Cardiac muscle cell (in vitro differentiated cells and primary cell): Measurements from ENCODE around the gene STARD6. TPM values are rescaled to one million over a fixed set of nuclear protein-coding genes. Genes with fewer than 3 reads are reported as not detected.

Experiments used
- DNase-seq, 2 donors: peaks; one replicate each; pipeline versions ENCODE4 v3.0.0 to v3.0.0-alpha.2; 2010 to 2017; ENCODE audit warnings: low read depth in 1 of 2, low spot score in 1 of 2
- H3K27ac ChIP-seq: fragments of 200-600 bp; sonication (generic); 2 replicates; pipeline ENCODE4 v1.5.1; 2016
- H3K27me3 ChIP-seq: fragments of 200-600 bp; sonication (generic); 2 replicates; pipeline ENCODE4 v1.6.0; 2016; ENCODE audit warnings: control low read depth
- H3K36me3 ChIP-seq: fragments of 200-600 bp; sonication (generic); 2 replicates; pipeline ENCODE4 v1.5.1; 2016; ENCODE audit warnings: control low read depth
- H3K4me1 ChIP-seq: fragments of 200-600 bp; sonication (generic); 2 replicates; pipeline ENCODE4 v1.8.1; 2017; ENCODE audit warnings: low read depth, mild to moderate bottlenecking, mixed run types
- H3K4me3 ChIP-seq: fragments of 200-600 bp; sonication (generic); 2 replicates; pipeline ENCODE4 v1.5.1; 2016; ENCODE audit warnings: mild to moderate bottlenecking
- H3K9me3 ChIP-seq: fragments of 200-600 bp; sonication (generic); 2 replicates; pipeline ENCODE4 v1.5.1; 2017; ENCODE audit warnings: low read depth, mild to moderate bottlenecking, control low read depth
- polyA plus RNA-seq: library from polyadenylated mRNA; unstranded; fragments of >200 nt; fragmentation: Nextera tagmentation; extraction: Ambion mirVana; gene quantifications from 2 replicates; pipeline ENCODE4 v1.2.1, GENCODE V29; 2016
- total RNA-seq: library from RNA; depleted of rRNA; stranded (reverse); fragments of >200 nt; gene quantifications from 2 replicates; pipeline ENCODE4 v1.2.3, GENCODE V29; 2016
- TF ChIP-seq, protein P1 (sequence below): IDR thresholded peaks from 2 replicates; pipeline ENCODE4 v1.5.1; 2012; ENCODE audit warnings: low read depth, mild to moderate bottlenecking, low read length

STARD6 gene
- total and polyA plus RNA-seq, 2 experiments from 2014 or later = not detected

GRCh38 chr18:54358495-54359040, 910 bp upstream of the STARD6 start:
- Histone ChIP-seq H3K4me3 (peak overlapping the region; percentile 81), H3K9me3 (no peaks in the 10 kb centered on the region), H3K4me1 (no peaks in the 10 kb centered on the region), H3K27ac (peak overlapping the region; percentile 37), H3K27me3 (no peaks in the 10 kb centered on the region), H3K36me3 (no peaks in the 10 kb centered on the region)
- DNase-seq = no peak
- TF ChIP-seq, protein P1, sequence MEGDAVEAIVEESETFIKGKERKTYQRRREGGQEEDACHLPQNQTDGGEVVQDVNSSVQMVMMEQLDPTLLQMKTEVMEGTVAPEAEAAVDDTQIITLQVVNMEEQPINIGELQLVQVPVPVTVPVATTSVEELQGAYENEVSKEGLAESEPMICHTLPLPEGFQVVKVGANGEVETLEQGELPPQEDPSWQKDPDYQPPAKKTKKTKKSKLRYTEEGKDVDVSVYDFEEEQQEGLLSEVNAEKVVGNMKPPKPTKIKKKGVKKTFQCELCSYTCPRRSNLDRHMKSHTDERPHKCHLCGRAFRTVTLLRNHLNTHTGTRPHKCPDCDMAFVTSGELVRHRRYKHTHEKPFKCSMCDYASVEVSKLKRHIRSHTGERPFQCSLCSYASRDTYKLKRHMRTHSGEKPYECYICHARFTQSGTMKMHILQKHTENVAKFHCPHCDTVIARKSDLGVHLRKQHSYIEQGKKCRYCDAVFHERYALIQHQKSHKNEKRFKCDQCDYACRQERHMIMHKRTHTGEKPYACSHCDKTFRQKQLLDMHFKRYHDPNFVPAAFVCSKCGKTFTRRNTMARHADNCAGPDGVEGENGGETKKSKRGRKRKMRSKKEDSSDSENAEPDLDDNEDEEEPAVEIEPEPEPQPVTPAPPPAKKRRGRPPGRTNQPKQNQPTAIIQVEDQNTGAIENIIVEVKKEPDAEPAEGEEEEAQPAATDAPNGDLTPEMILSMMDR = no peak

DNA sequence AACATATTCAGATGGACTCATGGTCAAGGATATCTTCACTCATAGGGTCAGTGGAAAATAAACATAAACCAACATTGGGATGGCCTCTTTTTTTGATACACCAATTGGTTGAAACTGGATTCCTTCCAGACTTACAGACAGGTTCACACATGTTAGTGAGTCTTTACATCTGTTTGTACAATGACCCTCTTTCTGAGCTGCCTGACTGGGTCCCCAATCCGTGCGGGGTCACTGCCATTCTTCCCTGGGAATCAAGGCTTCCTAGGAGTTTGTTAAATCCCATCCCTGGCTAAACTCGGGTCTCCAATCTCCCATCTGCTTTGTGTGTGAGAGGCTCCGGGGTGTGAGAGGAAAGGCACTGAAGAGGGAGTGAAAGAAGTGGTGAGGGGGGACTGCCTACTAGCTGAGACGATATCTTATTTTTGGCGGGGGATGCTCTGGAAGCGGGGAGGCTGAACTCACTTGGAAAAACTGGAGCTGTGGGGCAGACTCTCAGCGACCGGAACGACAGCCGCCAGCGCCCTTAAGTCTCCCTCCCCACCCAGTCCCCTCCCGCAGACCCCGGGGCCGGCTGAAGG, 487 bp downstream of the STARD6 start:
- TF ChIP-seq, protein P1 = no peak
- no peak overlapping the region for H3K27ac ChIP-seq

DNA sequence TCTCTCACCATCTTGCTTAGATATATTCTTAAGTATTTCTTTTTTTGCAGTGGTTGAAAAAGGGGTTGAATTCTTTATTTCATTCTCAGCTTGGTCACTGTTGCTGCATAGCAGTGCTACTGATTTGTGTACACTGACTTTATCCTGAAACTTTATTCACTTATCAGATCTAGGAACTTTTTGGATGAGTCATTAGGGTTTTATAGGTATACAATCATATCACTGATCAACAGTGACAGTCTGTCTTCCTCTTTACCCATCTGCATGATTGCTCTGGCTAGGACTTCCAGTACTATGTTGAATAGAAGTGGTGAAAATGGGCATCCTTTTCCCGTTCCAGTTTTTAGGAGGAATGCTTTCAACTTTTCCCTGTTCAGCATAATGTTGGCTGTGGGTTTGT, 6.5 kb downstream of the STARD6 start:
- no peak overlapping the region for H3K4me3 ChIP-seq
- TF ChIP-seq, protein P1 = no peak
- no peaks in the 10 kb centered on the region for H3K27me3 ChIP-seq
- no peaks in the 10 kb centered on the region for H3K36me3 ChIP-seq
- no peaks in the 10 kb centered on the region for H3K9me3 ChIP-seq
- no peaks in the 10 kb centered on the region for H3K4me1 ChIP-seq
- DNase-seq = no peak
- no peak overlapping the region for H3K27ac ChIP-seq

More for the DNA sequence above, 487 bp downstream of the STARD6 start:
- Histone ChIP-seq H3K4me3 (peak overlapping the region; percentile 81), H3K4me1 (no peaks in the 10 kb centered on the region), H3K9me3 (no peaks in the 10 kb centered on the region), H3K27me3 (no peaks in the 10 kb centered on the region), H3K36me3 (no peaks in the 10 kb centered on the region)
- DNase-seq = no peak

GRCh38 chr18:54338230-54338629, 19.4 kb downstream of the STARD6 start:
- H3K27ac ChIP-seq = no peak overlapping the region
- H3K4me3 ChIP-seq = no peak overlapping the region
- TF ChIP-seq, protein P1 = no peak
- H3K9me3 ChIP-seq = no peaks in the 10 kb centered on the region
- no peaks in the 10 kb centered on the region for H3K36me3 ChIP-seq
- H3K27me3 ChIP-seq = no peaks in the 10 kb centered on the region
- no peak for DNase-seq
- H3K4me1 ChIP-seq = no peaks in the 10 kb centered on the region

DNA sequence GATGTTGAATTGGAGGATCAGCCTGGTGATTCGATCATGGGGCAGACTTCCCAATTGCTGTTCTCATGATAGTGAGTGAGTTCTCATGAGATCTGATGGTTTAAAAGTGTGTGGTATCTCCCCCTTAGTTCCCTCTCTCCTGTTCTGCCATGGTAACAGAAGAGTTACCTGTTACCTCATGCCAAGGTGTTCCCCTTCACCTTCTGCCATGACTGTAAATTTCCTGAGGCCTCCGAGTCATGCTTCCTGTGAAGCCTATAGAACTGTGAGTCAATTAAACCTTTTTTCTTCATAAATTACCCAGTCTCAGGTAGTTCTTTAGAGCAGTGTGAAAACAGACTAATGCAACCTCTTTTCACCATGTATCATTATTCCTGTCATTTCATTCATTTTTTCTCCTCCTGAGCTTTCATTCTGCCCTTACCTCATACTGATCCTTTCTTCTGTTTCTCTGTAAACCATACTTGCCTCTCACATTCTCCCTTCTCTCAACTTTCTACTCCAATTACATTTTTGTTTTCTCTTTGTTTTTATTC, 22.0 kb downstream of the STARD6 start:
- TF ChIP-seq, protein P1 = no peak

More for the DNA sequence above, 22.0 kb downstream of the STARD6 start:
- Histone ChIP-seq H3K27ac (no peak overlapping the region), H3K36me3 (no peaks in the 10 kb centered on the region), H3K4me3 (no peak overlapping the region), H3K27me3 (no peaks in the 10 kb centered on the region), H3K9me3 (no peaks in the 10 kb centered on the region), H3K4me1 (no peaks in the 10 kb centered on the region)
- no peak for DNase-seq
